Measurements from ENCODE around the gene GIT1. TPM values are rescaled to one million over a fixed set of nuclear protein-coding genes. Genes with fewer than 3 reads are reported as not detected.

GIT1 gene
- total RNA-seq, 1 donor from 2014 or later, result 67.1 TPM

GRCh38 chr17:29594519-29595090 lies 5.2 kb upstream of the GIT1 start:
- no peak for DNase-seq (ENCODE audit: extremely low read depth, low read depth, low spot score)

DNA sequence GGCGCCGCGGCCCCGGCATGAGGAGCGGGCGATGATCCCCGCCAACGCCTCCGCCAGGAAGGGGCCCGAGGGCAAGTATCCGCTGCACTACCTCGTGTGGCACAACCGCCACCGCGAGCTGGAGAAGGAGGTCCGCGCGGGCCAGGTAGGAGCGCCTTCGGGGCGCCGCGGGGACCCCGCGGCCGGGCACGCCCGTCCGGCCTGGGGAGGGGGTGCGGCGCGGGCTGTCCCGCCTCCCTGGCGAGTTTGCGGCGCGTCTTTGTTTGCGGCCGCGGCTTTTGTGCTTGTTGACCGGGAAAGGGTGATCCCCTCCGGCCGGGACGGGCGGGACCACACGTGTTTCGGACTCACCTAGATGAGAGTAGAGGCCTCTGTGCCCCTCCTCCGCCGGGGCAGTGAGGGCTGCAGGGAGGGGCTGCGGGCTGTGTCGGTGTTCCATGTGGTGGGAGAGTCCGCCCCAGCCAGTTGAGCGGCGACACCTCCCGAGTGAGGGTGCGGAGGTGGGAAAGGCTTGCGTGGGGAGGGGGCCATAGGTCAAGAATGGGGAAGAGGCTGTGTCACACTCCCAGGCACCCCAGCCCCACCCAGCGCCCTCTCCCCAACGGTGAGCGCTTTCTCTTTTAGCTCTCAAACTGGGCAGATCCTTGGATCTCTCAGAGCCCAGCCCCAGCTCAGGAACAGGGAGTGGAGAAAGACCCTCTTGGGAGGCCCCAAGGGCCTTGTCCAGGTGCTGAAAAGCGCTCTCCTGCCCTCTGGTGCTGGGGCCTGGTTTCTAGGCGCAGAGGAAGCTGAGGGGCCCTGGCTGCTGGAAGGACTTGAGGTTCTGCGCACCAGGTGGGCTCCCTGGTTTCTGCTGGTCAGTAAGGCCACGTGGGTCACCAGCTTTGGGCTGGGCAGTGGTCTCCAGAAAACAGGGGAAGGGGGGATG lies 4.4 kb upstream of the GIT1 start:
- DNase-seq (ENCODE audit: extremely low read depth, low read depth, low spot score), result no peak

- DNase-seq (ENCODE audit: extremely low read depth, low read depth, low spot score), result no peak
These were observed 3.6 kb upstream of the GIT1 start, which contains the start of gene ANKRD13B for GRCh38 chr17:29592850-29593551. TSS of gene ANKRD13B (plus strand) at chr17:29593132. CDS start at chr17:29593622, 490 bp downstream.

GRCh38 chr17:29591737-29592608 lies 2.5 kb upstream of the GIT1 start:
- DNase-seq (ENCODE audit: extremely low read depth, low read depth, low spot score), result no peak

GRCh38 chr17:29591146-29591736 lies 1.8 kb upstream of the GIT1 start:
- no peak for DNase-seq (ENCODE audit: extremely low read depth, low read depth, low spot score)

GRCh38 chr17:29590411-29591145 lies 1.1 kb upstream of the GIT1 start:
- DNase-seq (ENCODE audit: extremely low read depth, low read depth, low spot score), result no peak

DNA sequence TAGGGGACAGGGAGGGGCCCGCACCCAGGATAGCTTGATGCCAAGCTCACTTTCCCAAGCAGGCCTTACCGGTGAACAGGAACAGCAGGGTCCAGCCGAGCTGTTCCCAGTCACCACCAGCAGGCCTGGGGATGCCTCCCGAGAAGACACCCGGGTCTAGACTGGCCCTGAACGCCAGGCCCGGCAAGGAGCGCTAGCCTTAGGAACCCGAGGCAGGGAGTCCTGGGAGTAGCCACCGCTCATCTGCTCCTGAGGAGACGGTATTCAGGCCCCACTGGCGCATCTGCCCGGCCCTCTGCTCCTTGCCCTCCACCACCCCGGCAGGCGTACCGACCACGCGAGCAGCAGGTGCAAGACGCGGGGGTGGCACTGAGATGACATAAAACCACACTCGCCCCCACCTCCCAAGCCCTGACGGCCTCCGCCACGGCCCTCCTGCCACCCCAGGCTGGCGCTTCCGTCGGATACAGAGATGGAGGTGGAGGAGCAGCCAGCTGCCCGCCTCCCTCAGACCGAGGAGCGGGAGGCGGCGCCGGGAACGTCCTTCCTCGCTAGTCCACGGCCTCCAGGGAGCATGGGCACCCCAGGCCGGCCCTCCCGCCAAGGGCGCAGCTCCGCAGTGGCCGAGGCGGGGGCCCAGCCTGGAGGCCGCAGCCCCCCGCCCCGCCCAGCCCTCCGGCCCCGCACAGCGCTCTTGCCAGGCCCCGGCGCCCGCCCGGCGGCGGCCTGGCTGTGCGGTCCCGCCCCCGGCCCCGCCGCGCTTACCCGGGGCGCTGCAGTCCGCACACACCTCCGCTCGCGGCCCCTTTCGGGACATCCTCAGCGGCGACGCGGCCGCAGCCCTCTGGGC lies 661 bp downstream of the GIT1 start:
- DNase-seq (ENCODE audit: extremely low read depth, low read depth, low spot score), result no peak

DNA sequence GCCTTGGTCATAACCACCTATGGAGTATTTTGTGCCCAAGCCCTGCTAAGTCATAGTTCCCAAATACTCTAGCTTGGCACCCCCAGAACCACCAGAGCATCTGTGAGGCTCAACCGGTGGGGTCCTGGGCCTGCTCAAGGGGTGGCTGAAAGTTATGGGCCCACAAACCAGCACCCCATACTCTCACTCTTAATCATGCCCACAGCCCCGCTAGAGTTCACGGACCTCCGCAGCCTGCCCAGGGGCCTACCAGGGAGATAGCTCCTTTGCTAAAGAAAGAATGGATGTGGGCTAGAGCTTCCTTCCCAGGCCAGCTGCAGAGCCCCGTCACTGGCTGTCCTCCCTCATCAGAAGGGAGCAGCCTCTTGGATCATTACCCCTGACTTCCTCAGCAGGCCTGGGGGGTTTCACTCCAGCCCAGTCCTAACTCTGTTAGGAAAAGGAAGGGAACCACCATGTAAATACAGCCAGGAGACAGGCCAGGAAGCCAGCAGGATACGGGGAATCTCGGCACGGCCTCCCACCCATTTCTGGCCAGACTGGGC lies 1.4 kb downstream of the GIT1 start:
- no peak for DNase-seq (ENCODE audit: extremely low read depth, low read depth, low spot score)

DNA sequence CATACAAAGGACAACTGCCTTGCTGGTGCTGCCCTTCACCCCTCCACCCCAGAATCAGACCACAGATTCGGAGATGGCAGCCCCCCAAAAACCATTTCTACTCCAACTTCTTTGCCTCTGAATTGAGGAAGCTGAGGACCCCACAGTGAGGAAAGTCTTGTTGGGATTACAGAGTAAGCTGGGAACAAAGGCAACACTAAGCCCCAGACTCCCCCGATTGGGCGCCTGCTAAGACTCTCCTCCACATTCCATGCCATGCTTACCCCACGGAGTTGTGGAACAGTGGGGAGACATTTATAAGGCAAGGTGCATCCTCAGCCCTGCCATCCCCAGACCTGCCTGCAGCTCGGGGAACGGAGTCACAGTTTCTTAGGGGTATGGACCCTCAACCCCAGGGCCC lies 1.9 kb downstream of the GIT1 start:
- DNase-seq (ENCODE audit: extremely low read depth, low read depth, low spot score), result no peak

DNA sequence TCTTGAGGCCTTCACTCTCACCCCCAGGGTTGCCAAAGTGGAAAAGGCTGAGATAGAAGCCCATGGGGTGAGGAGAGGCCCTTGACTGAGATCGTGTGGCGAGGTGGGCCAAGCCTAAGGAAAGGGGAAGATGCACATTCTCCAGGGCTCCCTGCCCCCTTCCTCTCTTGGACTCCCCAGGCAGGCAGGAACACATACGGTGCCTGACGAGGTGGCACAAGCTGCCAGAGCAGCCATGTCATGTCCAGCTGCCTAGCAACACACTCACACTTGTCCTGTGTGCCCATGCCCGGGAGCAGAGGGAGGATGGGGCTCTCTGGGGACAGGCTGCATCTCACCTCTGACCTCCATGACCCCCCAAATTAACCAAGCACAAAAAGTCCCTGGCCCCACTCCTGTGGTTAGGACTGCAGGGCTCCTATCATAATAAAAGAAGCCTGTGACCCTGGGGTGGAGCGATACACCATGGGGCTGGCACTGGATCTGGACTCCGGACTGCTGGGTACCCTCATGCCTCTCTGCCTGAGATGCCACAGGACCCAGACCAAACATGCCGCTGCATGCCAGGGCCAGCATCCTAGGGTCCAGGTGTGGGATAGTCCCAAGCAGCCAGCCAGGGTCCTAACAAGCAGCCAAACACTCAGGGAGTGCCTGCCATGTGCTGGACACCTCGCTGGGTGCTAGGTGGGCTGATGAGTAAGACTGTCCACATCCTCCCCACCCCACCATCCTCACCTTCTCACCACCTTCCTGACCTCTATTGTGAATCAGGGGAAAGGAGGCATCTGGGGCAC lies 2.6 kb downstream of the GIT1 start:
- DNase-seq (ENCODE audit: extremely low read depth, low read depth, low spot score), result no peak

- no peak for DNase-seq (ENCODE audit: extremely low read depth, low read depth, low spot score)
These were observed 4.2 kb downstream of the GIT1 start for GRCh38 chr17:29585080-29585751.

- no peak for DNase-seq (ENCODE audit: extremely low read depth, low read depth, low spot score)
These were observed 4.9 kb downstream of the GIT1 start for GRCh38 chr17:29584452-29585079.

DNA sequence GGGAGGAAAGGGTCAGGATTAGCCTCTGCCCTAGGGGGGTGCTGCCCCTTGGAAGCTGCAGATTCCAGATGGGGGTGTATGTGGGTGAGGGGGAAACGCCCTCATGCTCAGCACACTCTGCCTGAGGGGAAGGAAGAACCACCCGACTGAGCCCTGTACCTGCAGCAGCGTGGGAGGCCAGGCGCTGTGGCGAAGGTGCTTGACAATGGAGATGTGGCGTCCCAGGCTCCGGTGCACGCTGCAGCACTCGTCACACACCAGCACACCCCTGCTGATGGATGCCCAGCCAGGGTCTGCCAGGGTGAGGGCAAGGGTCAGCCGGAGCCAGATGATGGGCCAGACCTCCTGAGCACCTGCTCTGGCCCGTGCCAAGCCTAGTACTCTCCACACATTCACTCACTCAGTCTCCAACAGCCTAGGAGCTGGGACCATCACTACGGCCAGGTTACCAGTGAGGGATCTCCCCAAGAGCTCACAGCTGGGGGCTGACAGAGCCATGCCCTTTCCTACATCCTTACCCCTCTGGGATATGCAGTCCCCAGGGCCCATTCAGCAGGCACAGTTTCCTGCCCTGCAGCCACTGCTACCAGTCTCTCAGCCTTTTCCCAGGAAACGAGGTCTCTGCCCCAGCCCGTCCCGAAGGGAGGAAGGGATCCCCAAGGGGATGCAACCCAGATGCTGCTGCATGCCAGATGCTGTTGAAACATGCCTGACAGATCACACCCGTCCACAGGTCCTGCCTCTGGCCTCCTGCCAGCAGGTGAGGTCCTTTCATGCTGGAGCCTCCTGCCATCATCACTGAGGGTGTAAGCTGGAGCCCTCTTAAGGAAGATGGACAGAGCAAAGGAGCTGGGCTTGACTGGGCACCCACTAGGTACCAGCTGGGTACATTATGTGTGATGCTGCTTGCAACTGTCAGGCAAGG lies 5.9 kb downstream of the GIT1 start:
- no peak for DNase-seq (ENCODE audit: extremely low read depth, low read depth, low spot score)

- no peak for DNase-seq (ENCODE audit: extremely low read depth, low read depth, low spot score)
These were observed 6.7 kb downstream of the GIT1 start for GRCh38 chr17:29582772-29583171.

DNA sequence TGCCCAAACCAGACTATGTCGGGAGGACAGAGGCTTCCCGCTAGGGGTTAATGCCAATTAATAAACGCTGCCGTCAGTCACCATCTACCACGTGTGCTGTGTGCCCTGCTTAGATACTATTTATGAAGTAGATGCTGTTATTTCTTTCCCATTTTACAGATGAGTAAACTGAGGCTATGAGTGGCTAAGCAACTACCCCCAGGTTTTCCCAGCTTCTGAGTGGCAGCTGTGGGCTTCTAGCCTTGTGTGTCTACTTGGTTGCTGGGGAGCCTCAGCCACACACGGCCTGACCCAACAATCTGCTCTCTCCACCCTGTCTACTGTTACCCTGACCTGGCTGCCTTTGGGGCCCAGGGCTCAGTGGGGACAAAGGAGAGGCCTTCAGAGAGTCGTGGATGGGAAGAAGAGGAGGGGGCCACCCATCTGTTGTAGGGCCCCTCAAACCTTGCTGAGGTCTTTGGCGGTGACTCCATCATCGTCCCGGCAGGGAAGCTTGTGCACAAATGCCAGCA lies 7.1 kb downstream of the GIT1 start:
- no peak for DNase-seq (ENCODE audit: extremely low read depth, low read depth, low spot score)
